Activated T-helper 1 cell treated with anti-CD3 and anti-CD28 coated beads, Interleukin-2, amount 50 U/mL, for 16 hours (primary cell): ENCODE measurements around the gene GEMIN2.
"Not testable (repeated sequence)": the region's sequence is repeated elsewhere in the genome, so short reads cannot be mapped to it uniquely, and the experiment has no call there.

Experiments
- DNase-seq, 2 donors: peaks; one replicate each; pipeline ENCODE4 v3.0.0-alpha.2; 2020; ENCODE audit warnings: low read depth in 1 of 2, low spot score in 1 of 2

GEMIN2 gene

GRCh38 chr14:39109893-39110715 is 4.0 kb upstream of the GEMIN2 start:
- DNase-seq: no peak

- DNase-seq: no peak
Measured at GRCh38 chr14:39113685-39114072, 444 bp upstream of the GEMIN2 start.

- no peak for DNase-seq
Measured at GRCh38 chr14:39122330-39123138, 8.4 kb downstream of the GEMIN2 start.

GRCh38 chr14:39137835-39138234 is 23.7 kb downstream of the GEMIN2 start:
- not testable (repeated sequence) for DNase-seq

GRCh38 chr14:39138440-39138839 is 24.3 kb downstream of the GEMIN2 start:
- DNase-seq: no peak

GRCh38 chr14:39140170-39140569 is 26.0 kb downstream of the GEMIN2 start:
- no peak for DNase-seq

- DNase-seq: not testable (repeated sequence)
Measured at GRCh38 chr14:39141623-39142022, 27.5 kb downstream of the GEMIN2 start.

- not testable (repeated sequence) for DNase-seq
Measured at GRCh38 chr14:39143226-39143625, 29.1 kb downstream of the GEMIN2 start.

- no peak for DNase-seq
Measured at GRCh38 chr14:39145266-39145966, 31.3 kb downstream of the GEMIN2 start.

- DNase-seq: no peak
Measured at GRCh38 chr14:39154594-39155189, 40.6 kb downstream of the GEMIN2 start.

GRCh38 chr14:39157491-39157890 is 43.4 kb downstream of the GEMIN2 start:
- no peak for DNase-seq

GRCh38 chr14:39158222-39158858 is 44.2 kb downstream of the GEMIN2 start:
- no peak for DNase-seq

- no peak for DNase-seq
Measured at GRCh38 chr14:39160494-39160893, 46.4 kb downstream of the GEMIN2 start.

GRCh38 chr14:39167797-39168320 is 53.7 kb downstream of the GEMIN2 start:
- DNase-seq: not testable (repeated sequence)

- no peak for DNase-seq
Measured at GRCh38 chr14:39168591-39168990, 54.5 kb downstream of the GEMIN2 start.

GRCh38 chr14:39169541-39169900 is 55.4 kb downstream of the GEMIN2 start:
- DNase-seq: no peak

GRCh38 chr14:39173198-39173597 is 59.1 kb downstream of the GEMIN2 start:
- DNase-seq: no peak

- DNase-seq: peak; percentile 86 to 94
Measured at GRCh38 chr14:39174560-39175444, 60.7 kb downstream of the GEMIN2 start, which contains the start of gene PNN. Gene PNN (plus strand): TSS chr14:39175254. CDS start chr14:39175280, 26 bp downstream.
